Activated naive CD4-positive, alpha-beta T cell treated with Interleukin-2 at 50 U/mL for 16 hours (primary cell): ENCODE results near the gene USP3.
A peak's percentile ranks its signal among the peaks of the same experiment; 100 is the strongest.

Source experiments
- DNase-seq: peaks from one replicate; pipeline ENCODE4 v3.0.0-alpha.2; 2020

The USP3 gene, protein sequence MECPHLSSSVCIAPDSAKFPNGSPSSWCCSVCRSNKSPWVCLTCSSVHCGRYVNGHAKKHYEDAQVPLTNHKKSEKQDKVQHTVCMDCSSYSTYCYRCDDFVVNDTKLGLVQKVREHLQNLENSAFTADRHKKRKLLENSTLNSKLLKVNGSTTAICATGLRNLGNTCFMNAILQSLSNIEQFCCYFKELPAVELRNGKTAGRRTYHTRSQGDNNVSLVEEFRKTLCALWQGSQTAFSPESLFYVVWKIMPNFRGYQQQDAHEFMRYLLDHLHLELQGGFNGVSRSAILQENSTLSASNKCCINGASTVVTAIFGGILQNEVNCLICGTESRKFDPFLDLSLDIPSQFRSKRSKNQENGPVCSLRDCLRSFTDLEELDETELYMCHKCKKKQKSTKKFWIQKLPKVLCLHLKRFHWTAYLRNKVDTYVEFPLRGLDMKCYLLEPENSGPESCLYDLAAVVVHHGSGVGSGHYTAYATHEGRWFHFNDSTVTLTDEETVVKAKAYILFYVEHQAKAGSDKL

DNA sequence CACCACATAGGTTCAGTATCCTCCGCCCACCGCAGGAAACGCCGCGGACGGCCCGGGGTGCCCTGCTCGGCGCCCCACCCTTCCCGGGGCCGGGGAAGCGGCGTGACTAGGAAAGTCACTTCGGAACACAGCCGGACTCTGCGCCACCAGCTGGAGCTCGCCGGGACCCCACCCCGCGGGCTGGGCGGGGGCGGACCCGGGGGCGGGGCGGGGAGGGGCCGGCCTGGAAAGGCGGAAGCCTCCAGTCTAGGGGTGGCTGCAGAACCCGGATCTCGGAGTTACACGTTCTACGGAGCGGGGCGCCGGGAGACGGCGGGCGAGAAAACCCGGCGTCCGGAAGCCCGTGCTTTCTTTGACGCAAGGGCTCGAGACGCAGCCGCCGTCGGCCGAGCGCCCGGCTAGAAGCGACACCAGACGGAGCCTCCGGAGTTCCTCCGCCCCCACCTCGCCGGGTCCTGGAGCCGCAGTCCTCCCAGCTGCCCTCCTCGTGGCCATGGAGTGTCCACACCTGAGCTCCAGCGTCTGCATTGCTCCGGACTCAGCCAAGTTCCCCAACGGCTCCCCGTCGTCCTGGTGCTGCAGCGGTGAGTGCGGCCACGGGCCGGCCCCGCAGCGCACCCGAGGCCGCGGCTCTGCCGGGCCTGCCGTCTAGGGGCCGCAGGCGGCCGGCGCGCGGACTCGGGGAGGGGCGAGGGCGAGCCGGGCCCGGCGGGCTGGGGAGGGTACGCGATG lies at the start of gene USP3:
TSS of gene USP3 (plus strand) at position 347 of the 732 bp plus-strand sequence. CDS start at position 494, 147 bp downstream.
- peak; percentile 93 for DNase-seq

DNA sequence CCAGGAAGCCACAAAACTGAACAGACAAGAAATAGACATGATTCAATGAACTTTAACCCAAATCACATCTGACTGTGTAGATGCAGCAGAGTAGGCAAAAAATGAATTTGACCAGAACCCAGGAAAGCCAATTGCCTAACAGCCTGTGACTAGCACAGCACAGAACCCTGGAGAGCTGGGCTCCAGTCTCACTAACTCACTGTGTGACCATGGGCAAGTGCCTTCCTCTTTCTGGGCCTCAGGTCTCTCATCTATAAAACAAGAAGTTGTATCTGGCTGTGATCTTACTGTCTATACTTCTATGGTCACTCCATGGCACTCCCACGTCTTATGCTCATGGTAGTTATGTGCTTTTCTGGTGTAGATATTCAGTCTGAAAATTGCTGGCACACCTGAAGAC lies 48.1 kb upstream of the USP3 start:
- DNase-seq, result no peak

DNA sequence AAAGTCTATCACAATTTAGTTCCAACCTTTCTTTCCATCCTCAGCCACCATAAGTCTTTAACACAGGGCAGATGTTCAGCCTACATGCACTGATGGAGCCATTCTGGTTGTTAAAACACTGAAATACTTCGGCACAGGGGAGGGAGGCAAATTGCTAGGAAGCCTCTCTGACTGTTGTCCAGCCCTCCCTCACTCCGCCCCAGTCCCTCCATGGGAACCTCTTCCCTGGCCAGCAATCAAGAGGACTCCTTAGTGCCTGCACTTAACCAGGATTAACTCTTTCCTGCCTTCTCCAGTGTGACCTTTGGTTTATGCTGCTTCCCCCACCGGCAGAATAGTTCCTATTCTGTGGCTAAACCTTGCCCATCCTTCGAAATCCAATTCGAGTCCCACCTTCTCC lies 47.0 kb upstream of the USP3 start:
- DNase-seq, result no peak

DNA sequence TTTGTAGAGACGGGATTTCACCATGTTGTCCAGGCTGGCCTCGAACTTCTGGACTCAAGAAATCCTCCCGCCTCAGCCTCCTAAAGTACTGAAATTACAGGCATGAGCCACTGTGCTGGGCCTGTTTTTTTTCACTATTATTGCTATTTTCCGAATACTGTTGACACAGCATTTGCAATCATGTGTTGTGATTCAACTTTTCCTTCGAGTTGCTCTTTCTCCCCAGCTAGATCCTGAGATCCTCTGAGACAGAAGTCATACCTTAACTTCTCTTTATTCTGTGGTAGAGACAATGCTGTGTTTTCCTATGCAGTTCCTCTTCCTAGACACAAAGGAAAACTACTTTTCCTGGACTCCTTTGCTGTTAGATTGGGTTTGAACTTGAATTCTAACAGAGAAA lies 46.4 kb upstream of the USP3 start:
- no peak for DNase-seq

DNA sequence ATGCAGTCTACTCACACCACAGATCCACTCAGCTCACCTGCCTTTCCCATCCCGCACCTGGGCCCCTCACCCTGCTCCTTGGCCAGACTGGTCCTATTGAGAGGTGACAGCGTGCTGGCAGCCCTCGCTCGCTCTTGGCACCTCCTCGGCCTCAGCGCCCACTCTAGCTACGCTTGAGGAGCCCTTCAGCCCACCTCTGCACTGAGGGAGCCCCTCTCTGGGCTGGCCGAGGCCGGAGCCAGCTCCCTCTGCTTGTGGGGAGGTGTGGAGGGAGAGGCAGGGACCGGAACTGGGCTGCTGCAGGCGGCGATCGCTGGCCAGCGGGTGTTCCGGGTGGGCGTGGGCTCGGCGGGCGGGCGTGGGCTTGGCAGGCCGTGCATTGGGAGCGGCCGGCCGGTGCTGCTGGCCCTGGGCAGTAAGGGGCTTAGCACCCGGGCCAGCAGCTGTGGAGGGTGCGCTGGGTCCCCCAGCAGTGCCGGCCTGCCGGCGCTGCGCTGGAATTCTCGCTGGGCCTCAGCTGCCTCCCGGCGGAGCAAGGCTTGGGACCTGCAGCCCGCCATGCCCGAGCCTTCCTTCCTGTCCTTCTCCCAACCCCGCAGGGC lies 45.5 kb upstream of the USP3 start:
- DNase-seq, result no peak

DNA sequence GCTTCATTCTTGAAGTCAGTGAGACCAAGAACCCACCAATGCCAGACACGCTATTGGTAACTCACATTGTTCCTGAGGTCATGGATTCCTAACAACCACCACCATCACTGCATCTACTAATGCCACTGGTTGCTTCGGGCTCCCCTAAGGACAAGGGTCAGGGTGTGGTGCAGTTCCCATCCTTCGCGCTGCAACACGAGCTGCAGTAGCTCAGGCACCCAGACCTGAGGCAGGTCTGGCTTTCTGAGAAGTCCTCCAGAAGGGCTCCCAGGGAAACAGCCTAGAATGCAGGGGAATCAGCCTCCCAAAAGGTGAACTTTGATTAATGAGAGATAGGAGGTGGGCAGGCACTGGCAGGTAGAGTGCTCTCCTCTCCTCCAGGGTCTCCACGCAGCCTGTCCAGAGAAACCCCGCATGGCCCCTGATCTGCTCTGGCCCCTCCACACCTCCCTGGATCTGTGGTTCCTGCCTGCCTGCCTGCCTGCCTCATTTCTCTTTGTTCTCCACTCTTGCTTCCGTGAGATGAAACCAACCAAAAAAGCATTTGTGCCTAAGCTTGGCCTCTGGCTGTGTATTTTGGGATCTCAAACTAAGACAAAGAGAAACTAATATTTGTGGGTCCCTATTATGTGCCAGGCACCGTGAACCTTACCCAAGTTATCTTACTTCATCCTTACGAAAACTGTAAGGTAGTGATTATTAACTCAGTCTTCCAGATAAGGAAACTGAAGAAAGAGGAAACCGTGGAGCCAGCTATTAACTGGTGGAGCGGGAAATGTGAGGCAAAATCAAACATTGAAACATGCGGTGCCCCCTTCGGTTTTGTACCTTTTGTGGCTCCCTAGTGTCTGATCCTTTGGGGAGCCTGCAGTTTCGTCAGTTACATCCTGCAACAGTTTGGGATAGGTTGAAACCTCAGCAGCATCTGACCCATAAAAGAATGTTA lies 43.9 kb upstream of the USP3 start:
- DNase-seq, result no peak

DNA sequence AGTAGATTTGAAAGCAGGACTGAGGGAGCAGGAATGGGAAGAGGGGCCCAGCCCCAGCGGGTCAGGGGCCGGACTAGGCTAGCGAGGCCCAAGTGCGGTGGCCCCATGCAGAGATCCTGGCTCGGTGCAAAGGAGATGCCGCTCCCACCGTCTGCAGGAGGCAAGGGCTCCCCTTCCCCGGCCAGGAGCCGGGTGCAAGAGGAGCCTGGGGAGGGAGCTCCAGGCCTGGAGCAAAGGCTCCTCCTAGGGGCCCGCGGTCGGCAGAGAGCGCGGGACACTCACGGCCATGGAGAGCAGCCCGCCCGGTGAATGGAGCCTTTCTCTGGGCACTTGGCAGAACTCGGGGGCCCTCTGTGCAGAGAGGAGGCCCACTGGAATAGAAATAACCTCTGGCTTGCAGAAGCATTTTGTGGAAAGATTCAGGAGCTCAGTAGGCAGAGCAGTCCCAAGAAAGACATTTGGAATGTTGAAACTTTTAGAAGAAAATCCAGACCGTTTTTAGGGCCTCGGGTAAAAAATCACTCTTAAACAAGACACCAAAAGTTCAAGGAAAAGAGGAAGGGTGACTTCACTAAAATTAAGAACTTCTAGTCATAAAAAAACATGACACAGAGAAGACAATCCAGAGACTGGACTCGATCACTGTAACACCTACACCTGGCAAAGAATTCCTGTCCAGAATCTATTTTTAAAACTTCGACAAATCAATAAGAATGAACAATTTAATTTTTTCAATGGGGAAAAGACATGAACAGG lies 43.0 kb upstream of the USP3 start:
- DNase-seq, result no peak

DNA sequence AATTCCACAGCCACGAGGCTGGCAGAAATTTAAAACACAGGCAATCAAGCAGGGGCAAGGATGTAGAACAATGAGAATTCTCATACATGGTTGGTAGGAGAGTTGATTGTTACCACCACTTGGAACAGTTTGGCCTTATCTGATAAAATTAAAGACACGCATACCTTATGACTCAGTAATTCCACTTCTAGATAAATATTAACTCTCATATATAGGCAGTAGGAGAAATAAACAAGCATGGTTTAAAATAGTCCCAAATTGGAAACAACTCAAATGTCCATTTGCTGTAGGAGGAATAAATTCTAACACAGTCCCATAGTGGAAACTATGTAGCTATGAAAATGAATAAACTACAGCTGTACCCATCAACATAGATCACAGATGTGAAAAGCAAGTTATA lies 42.3 kb upstream of the USP3 start:
- no peak for DNase-seq

DNA sequence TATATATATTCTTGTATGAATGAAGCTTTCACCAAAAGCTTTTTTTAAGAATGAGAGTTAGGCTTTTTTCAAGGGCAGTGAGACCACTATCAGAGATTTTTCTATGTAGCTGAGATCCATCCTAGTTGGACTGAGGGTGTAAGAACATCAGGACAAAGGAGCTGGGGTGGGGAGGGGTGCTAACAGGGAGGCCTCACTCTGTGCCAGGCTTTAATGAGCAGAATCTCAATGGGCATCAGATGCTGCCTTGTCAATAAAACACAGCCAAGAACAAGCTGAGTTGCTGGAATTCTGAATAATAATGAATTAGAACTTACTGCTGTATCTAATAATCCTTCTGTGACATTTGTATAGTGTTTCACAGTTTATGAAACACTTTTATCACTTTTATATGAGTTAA lies 41.4 kb upstream of the USP3 start:
- no peak for DNase-seq

DNA sequence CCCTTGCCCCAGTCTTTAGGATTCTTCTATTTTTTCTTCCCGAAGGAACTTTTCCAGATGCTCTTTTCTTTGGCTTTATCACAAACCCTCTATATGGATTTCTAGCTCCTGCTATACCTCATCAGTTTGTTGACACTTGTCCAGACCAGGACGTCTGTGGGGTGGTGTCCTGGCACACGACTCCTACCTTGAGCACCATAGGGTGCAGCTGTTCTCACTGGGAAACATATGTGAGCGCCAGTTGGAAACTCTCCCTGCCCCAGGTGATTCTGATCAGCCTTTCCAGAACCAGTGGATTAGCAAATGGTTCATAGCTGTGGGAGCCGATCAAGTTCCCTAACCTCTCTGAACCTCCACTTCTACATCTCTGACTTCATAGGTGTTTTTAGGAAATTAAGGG lies 40.6 kb upstream of the USP3 start:
- no peak for DNase-seq

DNA sequence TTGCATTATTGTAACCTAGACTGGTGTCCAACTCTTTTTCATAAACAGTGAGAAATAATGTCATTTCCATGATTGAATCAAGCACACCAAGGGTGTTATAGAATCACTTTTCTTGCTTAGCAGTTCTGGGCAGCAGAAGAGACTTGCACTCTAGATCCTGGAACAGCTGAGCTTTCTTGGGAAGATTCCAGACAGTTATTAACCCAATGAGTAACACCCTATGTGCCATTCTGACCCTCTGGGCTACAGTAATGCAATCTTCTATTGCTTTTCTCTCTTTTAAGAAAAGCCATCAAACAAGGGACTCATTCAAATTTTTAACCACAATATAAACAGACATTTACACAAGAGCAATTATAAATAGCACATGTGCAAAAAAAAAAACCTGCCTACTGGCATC lies 39.3 kb upstream of the USP3 start:
- DNase-seq, result no peak

DNA sequence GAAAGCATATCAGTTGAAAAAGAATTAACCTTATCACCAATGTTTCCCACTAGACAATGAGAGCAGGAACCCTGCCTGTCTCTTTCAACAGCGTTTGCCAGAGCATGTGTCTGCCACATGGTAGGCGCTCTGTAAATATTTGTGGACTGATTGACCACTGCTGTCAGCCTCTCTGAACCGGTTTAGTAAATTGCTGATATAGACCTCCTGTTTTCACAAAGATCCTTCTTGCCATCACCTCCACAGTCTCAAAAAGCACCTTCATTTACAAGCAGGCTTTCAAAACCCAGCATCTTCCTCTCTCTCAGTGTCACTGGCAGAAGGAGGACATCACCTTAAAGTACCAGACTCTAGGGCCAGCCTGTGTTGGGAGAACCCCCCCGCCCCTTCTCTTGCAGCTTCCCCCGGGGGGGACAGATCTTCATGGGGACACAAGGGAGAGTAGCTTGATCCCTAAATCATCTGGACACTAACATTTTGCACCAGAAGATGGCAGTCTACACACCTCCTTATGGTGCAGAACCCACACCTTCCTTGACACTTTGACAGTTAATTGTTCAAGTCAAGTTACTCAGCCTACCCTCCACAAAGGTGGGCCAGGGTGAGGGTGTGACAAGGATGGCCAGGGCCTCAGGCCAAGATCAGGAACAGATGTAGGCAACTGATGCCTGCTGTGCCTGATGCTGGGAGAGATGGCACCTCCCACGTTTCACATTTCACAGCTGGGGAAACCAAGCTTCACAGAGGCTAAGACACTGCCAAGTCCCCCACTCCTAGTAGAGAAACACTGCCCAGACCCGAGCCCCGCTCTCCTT lies 37.8 kb upstream of the USP3 start:
- DNase-seq, result peak; percentile 36

DNA sequence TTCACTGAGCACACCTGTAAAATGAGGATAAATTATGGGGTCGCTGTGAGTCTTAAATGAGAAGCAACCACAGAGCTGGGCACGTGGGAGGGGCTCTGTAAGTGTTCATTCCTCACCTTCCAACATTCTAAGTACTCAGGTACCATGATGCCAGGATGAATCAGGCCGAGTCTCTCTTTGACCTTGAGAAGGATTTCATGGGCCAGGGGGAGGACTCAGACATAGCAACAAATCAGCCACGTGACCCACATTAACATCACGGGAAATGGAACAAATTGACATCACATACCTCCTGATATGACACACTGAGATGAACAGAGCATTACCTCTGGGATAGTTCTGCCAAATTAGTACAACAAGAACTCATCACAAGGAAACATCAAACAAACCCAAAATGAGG lies 35.2 kb upstream of the USP3 start:
- peak; percentile 44 for DNase-seq

DNA sequence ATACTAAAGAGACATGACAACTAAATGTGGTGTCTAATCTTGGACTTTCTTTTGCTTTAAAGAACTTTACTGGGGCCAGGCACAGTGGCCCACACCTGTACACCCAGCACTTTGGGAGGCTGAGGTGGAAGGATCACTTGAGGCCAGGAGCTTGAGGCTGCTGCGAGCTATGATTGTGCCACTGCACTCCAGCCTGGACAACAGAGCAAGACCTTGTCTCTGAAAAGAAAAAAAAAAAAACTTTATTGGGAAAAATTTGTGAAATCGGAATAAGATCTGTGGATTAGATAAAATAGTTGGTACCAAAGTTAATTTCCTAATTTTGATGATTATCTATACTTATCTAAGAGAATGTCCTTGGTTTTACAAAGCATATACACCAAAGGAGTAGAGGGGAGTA lies 34.4 kb upstream of the USP3 start:
- no peak for DNase-seq

DNA sequence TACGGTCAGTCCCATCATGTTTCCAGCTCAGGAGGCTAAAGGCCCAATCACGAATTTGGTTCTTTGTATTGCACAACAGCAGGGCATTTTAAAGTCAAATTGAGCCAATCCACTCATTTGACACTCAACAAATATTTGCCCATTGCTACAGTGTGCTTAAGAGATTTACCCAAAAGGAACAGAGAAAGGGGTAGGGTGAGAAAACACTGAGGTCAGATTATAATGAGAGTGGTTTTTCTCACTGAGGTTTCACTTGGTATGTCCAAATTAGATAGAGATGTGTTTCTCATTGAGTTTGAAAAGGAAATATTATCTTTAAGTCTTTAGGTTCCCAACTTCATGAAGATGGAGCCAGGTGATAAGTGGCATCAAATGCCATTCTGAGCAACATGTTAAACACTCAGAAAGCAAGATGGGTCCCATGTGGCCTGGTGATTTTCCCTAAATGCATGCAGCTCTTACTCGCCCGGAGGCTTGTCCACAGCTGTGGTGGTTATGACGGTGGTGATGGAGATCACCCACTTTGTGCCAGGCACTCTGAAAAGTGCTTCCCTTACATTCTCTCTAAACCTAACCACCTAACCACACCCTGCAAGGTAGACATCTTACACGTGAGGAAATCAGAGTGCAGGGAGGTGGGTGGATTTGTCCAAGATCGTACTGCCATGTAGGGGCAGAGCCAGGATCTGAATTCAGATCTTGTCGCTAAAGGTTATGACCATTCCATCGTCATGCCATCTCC lies 31.2 kb upstream of the USP3 start:
- DNase-seq, result no peak

DNA sequence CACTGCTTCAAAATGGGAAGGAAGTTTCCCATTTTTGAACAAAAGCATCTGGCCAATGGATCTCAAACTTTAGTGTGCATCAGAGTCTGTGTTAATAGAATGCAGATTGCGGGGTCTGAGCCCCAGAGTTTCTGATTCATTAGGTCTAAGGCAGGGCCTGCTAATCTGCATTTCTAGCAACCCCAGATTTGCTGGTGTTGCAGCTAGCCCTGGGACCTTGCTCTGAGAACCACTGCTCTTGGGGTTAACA lies 30.7 kb upstream of the USP3 start:
- no peak for DNase-seq

DNA sequence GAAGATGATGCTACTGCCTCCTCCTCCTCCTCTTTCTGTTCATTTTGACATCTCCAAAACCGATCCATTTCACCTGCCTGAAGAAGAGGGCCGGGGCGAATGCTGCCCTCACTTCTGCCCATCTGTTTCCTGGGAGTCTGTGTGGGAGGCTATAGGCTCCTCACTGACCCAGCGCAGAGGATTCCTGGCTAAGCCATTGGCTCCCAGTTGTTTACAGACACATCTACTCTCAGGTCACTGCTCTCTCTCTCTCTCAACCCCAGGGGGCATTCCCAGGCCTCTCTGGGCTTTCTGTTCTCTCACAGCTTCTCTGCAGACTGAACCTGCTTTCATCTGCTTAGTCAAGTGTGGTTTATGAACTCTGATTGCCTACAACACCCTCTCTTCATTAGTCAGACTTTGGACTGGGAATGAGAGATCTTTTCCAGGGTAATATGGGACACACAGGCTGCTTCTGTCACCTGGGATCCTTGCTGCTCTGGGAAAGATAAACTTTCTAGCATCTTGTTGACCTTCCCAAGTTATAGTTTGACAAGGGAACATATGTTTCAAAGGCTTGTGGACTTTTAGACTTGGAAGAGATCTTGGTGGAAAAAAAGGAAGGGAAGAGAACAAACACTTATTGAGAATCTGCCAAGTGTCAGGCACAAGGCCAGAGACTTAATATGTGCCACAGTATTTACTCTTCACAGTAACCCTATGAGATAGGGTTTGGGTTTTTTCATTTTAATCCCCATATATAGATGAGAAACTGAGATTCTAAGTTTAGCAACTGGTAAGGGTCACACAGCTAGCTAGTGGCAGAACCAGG lies 30.2 kb upstream of the USP3 start:
- DNase-seq, result peak; percentile 68

DNA sequence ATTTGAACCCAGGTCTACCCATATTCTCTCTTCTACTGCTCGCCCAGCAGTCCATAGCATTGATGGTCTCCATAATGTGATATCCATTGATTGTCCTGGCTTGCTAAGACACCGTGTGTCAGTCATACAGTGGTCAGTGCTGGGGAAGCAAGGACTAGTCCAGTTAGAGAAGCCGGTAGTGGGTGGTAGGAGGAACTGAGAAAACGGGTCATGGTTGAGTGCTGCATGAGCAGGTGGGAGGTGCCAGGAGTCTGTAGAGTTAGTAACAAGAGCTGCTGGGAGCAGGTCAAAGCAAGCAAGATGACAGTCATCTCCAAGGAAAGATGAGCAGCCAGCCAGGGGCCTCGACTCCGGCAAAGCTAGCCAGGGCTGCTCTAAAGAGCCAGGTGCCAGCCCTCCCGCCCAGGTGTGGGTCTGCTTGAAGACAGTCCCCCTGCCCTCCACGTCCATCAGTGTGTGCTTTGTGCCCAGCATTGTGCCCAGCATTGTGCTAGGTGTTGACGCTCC lies 29.5 kb upstream of the USP3 start:
- no peak for DNase-seq

DNA sequence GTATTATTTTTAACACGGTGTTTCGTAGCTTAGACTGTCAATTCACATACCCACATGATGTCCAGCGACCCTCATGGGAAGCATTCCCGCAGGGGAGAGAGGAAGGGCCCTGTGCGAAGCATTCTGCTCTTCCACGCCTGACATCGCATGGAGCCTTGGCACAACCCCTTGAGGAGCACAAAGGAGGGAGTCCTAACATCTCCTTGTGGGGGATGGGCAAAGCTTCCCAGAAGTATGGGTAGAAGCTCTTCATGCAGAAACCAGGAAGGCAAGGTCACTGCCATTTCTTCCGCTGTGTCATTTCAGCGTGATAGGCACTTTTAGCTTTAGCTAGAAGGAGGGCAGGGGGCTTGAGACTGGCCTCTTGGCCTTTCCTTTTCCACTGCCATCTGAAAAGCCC lies 28.7 kb upstream of the USP3 start:
- no peak for DNase-seq
